GM19372 (cell line): ENCODE data around the gene ARHGAP25.
A peak's percentile ranks its signal among the peaks of the same experiment; 100 is the strongest.

Experiments used
- ATAC-seq: cut with Tn5 transposase; IDR thresholded peaks from one replicate; pipeline ENCODE4 v1.9.1; 2021; ENCODE audit warnings: mild to moderate bottlenecking, low read depth, moderate library complexity; ENCODE audit not compliant: unreplicated experiment

The ARHGAP25 gene

DNA sequence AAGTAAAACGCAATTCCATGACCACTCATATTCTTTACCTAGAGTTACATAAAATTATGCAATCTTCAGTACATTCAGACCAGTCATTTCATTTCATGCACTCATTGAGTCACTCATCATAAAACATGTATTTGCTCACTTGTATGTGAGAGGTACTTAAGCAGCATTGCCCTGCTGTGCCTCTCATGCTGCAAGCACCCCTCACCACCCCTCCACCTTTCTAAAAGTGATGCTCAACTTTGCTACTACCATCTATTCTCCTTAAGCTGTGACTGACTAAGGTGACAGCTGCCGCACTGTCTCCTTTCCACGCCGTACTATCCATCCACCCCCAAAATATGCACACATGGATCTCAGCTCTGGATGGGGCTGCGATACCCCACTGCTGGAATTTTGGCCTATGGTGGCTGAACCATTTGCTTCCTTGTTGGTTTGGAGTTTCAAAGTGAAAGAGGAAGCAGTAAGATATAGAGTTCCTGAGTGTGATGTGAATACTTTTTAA, 7.2 kb downstream of the ARHGAP25 start:
- no peak for ATAC-seq

DNA sequence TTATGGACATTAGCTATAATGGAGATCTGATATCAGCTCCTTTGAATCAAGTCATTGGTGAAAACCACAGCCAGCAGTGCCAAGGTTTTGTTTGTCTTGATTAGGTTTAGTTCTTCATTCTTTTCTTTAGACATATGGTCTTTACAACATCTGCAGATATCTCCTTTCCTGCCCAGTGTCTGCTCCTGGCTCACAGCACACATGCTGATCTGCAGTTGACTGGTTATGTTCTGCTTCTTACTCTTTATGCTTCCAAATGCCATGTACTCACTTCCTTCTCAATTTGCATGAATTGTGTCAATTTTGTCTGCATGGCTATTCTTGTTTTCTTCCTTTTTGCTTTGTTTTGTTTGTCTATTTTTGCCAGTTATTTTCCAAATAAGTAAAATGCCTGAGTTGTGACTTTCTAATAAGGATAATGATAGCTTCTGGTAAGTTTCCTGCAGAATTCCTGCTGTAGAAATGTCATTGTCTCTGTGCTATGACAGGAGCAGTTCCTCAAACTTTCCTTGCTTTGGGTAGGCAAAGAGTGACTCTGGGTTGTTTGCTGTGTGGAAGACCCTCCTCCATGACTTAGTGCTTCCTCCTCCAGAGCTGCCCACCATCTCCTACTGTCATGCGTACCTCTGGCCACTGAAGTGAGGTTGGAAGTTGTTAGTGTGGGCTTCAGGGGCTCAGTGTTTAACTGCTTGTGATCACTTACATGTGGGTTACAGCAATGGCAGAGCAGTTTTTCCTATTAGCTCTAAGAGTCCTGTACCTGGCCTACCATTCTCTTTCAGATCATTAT, 8.2 kb downstream of the ARHGAP25 start:
- no peak for ATAC-seq

DNA sequence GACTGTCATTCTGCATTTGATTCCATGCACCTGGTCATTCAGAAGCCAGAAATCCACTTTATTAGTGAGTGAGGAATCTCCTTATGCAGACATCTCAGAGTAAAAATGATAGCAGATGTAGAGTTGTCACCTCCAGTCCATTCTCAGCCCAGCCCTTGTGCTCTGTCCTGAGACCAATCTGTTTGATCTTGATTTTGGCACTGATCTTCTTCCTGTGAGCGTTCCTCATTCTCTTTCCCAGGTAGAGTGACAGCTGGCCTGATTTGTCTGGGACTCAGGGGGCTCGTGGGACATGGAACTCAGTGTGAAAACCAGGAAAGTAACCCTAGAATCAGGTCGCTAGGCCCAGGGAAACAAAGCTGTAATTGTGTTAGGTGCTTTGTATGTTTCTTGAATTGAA, 8.9 kb downstream of the ARHGAP25 start:
- ATAC-seq, result no peak

DNA sequence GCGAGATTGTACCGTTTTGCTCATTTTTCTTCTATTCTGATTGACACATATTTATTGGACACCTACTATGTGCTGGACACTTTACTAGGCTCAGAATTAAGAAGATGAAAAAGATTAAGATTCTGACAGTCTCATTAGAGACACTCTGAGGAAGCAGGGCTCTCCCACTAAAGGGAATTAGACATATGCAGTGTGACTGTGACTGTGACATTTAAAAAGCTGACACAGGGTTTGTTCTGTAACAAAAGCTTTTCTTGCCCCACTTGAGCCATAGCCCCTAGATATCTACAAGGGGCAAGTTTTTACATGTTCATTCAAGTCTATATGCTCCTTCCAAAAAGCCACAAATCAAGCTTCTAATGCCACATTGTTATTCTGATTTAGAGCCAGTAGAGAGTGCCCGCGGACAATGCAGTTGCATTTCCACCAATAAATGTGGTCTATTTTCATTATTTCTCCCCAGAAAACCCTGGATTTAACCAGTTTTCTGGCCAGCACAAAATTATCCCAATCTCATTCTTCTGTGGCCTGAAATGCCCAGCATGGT, 9.8 kb downstream of the ARHGAP25 start:
- ATAC-seq, result no peak

DNA sequence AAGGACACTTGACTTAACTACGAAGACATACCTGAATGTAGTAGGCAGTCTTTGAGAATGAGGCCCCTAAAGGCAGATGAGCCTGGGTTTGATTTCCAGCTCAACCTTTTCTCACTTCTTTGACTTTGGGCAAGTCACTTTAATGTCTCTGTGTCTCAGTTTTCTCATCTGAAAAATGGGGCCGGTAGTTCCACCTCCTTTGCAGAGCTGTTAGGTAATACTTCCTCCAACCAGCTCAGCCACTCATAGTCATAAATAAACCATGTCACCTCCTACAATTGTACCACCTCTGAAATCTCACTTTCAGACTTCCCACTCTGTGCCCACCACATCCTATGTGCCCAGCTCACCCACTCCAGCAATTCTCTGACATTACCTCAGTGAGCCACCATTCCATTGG, 10.4 kb downstream of the ARHGAP25 start:
- no peak for ATAC-seq

DNA sequence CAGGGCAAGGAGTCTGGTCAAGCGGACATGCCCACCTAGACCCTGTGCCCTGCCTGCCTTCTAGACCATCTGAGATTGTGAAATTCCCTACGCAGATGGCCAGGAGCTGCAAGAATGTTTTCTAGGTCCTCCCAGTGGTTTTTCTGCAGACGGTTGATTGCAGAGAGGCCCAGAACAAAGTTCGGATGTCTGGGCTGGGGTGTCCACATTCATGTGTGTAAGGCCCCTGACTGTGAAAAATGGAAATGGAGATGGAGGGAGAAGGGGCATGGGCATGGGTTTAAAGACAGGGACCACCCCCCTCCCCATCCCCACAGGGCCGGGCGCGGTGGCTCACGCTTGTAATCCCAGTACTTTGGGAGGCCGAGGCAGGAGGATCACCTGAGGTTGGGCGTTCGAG, 11.8 kb downstream of the ARHGAP25 start:
- no peak for ATAC-seq

DNA sequence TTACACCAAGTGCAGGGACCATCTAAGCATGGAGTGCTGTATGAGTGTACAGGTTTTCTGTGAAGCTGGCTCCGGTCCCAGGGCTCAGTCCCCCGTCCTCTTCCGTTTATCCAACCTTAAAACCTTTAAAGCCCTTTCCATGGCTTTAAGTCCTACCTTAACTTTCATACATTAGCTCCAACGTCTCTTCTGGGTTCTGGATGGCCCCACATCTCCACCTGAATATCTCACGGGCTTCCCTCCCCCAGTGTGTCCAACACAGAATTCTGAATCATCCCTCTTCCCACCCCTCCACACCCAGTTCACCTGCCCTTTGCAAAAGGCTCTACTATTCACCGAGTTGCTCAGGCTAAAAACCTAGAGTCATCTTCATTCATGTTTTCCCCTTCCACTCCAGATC, 12.8 kb downstream of the ARHGAP25 start:
- ATAC-seq, result no peak

DNA sequence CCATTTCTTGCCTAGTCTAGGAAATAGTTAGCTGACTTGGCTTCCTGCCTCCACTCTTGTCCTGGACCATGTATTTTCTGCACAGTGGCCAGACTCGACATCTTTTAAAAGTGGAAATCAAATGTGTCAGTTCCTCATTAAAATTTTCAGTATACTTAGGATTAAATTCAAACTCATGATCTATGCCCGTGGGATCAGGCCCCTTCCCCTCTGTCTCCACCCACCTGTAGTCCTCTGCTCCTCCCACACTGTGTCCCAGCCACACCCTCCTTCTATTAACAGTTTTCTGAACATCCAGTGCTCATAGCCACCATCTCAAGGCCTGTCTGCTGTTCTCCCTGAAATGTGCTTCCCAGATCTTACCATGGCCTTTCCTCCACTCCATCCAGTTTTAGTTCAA, 13.3 kb downstream of the ARHGAP25 start:
- ATAC-seq, result no peak

DNA sequence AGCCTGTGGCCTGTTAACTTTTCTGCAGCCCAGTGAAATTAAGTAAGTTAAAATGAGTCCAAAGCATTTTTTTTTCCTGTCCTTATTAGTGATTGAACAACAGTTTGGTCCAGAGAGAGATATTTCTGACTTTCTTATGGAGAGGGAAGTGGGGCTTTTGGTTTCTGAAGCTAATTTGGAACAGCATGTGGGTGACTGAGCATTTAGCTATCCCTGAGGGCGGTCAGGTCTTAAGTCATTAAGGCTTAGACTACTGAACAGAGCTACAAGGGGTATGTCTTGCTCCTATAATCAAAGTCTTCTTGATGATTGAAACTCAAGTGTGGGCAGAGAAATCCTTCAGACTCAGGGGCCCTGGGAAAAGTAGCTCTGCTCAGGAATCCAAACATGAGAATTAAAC, 14.0 kb downstream of the ARHGAP25 start:
- ATAC-seq, result no peak

DNA sequence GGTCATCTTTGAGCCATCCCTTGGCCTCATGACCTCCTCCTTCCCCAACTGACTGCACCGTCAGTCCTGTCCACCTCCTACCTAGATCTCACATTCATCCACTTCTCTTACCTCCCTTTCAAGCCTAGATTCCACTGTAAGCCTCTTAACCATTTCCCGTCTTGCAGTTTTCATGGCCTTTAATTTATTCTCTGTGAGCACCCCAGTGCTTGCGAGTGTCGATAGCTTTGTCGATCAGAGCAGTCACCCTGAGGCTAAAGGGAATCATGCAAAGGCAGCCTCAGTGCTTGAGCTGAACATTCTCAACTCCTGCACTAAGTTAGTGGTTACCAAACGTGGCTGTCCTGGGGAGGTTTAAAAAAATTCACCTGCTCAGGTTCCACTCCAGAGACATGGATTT, 14.7 kb downstream of the ARHGAP25 start:
- no peak for ATAC-seq

DNA sequence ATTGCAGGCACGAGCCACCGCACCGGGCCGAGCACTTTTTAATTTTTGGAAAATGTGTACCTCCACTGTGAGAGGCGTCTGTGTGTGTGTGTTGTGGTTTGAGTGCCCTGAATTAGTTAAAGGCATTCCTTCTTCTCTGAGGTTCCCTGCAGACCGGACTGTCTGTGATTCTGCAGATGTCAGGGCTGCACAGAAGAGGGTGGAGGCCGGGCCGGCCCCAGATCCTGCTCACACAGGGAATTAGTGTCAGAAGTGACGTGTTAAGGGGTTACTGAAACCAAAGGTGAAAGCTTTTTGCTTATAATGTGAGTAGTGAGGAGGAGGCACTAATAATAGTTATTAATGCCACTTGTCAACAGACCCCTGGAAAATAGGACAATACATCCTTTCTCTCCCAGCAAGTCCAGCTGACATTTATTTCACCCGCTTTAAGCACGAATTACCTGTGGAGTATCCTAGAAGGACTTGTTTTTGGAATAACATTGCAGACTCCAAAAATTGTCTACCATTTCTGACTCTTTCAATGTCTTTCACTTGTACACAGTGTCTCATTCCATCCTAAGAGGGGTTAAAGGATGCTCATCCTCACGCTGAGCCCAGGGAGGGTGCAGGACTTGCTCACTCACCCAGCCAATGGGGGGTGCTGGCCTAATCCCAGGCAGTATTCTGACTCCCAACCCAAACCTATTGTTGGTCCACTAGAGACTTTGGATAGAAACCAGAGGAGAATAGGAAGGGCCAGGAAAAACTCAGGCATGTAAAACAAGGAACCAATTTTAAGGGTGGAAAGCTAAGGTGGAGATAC, 16.2 kb downstream of the ARHGAP25 start:
- ATAC-seq, result no peak

DNA sequence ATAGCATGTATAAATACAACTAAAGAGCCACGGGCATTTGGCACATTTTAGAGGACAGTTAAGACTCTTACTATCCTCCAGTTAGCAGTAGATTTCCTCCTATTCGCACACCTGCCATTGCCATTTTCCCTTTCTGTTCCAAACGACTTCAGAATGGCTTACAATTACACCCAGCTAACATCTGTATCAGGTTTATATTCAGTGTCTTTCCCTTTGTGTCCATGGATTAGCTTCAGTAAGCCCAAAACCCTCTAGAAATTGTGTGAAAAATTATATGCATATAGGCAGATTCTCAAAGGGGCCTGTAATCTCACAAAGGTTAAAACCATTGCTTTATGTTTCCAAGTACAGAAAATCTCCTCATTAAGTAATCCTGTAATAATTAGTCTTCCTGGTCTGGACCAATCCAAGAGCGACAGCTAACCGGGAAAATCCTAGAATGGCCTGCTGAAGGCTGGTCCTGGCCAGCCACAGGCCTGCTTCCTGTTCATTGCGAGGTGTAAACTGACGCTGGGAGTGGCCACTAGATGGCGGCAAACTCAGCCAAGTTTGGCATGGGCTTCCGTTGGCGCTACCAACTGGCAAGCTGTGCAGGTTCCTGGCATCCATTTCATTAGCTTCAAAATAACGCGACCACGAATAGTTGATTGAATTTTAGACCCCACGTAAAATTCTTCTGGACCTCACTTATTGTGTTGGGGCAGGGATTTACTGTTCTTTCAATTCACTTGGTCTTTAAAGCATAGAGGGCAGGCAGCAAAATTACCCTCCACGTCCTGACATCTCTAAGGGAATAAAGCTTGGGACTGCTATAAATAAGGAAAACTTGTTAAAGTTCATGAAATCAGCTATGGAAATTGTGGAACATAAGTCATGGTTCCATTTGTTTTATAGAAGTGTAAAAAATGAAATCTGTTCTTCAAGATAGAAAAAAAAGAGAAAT, 17.1 kb downstream of the ARHGAP25 start:
- peak; percentile 90 for ATAC-seq

DNA sequence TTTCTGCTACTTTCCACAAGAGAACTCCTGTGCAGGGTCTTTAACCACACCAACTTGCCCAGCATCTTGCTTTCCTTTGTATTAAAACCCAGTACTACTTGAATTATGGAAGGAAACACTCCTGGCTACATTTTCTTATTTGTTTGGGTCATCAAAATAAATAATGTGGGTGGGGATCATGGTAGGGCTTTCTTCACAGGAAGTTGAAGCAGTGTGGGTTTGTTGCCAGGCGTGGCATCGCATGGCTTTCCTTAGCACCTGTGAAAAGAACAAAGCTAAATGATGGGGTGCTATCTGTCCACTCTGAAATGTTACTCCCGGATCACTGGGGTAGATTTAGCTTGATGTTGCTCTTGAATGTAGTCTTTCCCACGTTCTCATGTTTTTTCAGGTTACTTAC, 18.7 kb downstream of the ARHGAP25 start:
- no peak for ATAC-seq

DNA sequence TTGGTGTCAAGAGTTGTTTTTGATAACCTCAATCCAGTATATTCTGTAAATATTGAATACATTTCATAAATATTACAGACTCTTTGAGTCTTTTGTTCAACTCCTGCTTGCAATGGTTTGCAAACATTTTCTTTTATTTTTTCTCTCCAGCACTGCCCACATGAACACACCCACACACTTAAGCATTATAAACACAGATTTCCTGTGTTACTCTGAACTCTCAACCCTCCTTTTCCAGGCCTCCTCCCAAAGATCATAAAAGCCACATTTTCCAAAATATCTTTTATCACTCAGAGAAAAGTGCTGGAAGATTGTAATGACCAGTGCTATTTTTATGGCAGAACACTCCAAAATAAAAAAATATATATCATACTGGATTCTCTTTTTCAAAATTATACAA, 20.5 kb downstream of the ARHGAP25 start:
- no peak for ATAC-seq

DNA sequence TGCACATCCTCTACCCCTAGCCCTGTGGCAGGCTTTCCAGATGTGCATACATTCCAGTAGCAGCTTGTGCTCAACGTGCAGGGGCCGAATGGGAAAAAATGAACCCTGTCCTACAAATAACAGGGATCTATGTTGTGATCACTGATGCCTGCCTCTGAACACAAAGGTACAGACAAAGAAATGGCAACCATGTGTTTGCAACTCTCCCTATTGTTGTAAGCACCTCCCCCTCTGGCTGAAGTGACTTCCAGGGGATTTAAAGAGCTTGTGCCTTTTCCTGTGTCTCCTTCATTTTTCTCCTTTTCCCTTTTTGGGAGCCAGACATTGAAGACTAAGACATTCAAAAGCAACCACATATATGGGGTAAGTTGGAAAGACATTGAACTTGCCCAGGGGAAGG, 21.6 kb downstream of the ARHGAP25 start:
- ATAC-seq, result no peak

DNA sequence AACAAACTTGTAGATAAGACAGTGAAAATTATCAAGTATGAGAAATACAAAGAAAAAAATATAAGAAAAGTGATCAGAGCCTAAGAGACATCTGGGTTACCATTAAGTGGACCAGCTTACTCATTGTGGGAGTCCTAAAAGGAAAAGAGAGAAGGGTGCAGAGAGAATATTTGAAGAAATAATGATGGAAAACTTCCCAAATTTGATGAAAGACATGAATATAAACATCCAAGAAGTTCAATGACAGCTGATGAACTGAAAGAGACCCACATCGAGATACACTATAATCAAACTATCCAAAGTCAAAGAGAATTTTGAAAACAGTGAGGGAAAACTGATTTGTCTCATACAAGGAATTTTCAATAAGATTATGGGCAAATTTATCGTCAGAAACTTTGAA, 22.5 kb downstream of the ARHGAP25 start:
- ATAC-seq, result no peak

DNA sequence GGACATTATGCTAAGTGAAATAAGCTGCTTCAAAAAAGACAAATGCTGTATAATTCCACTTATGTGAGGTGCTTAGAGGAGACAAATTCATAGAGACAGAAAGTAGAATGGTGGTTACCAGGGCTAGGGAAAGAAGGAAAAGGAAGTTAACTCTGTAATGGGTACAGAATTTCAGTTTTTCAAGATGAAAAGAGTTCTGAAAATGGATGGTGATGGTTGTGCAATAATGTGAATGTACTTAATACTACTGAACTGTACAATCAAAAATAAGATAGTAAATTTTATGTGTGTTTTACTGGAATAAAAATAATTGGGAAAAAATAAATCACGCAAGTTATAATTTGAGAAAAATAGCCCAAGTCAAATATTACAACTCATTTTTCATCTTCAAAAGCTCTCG, 27.5 kb downstream of the ARHGAP25 start:
- ATAC-seq, result no peak

DNA sequence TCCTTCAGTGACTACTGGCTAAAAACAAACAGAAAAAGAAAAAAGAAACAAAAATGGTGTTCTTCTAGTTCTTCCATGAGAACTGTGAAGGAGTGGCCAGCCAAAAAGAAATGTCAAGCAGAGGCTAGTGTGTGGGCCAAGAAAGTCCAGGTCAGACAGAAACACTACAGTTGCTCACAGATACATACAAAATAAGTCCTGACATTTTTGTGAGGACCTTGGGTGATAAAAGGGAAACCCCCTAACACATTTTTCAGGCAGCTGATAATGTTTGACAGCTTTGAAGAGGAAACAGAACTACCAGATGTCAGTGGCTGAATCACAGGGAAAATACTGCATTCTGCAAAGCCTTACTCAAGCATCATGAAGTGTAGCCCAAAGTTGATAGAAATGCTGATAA, 28.1 kb downstream of the ARHGAP25 start:
- ATAC-seq, result peak; percentile 48

DNA sequence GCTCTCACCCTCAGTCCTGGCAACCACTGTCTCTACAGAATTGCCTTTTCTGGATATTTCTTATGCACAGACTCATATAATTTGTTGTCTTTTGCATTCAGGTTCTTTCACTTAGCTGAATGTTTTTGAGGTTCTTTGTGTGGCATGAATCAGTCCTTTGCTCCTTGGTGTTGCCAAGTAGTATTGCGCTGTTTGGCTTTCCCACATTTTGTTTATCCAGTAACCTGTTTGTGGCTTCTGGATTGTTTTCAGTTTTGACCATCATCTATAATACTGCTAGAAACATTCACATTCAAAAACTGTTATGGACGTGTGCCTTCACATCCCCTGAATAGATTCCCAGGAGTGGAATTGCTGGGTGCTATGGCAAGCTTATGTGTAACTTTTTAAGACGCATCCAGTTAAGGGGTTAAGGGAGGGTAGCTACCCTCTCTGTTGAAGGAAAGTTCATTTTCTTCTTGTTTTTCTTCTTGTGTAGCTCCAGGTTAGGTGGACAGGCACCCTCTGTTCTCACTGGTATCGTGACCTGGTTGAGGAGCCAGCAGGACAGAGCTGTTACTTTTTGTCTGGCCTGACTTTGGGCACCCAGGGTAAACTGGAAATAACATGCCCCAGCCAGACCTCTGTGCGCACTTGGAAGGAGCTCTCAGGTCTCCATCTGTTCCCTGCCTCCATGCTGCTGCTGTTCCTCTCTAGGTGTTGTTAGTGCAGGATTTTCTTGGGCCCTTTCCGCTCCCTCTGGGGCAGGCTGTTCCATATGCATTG, 29.6 kb downstream of the ARHGAP25 start:
- ATAC-seq, result no peak
